Measurements from ENCODE around the gene PLOD1.

Gene PLOD1

DNA sequence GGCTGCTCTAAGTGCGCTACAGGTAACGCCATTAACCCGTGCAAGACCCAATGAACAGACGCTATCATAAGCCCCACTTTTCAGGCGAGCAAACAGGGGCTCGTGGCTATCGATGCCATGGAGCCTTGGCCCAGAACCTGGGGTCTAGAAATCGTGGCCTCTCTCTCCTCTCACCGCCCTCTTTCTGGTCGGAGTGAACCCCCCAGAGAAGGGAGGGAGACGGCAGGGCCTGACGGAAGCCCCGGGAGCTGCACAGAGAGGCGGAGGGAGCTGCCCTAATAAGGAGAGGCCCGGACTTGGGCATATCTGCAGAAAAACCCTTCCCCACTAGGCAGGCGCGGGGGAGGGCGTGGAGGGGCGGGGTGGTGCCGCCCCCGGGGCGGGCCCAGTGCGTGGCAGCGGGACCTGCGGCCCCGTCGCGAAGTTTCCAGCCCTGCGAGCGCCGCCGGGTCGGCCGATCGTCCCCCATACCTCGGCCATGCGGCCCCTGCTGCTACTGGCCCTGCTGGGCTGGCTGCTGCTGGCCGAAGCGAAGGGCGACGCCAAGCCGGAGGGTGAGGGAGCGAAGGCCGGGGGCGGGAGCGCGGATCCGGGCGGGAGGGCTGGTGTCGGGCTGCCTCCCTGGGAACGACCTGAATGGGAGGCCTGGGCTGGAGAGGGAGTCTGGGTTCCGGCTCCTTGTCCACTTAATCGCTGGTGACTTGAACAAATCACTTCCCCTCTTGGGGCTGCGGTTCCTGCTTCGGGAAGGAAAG, at the start of gene PLOD1:
PLOD1 (plus strand) TSS at position 416 of the 755 bp plus-strand sequence; CDS start at position 479, 63 bp downstream.
- peak; percentile 97 for ATAC-seq
- TF ChIP-seq, protein P1, sequence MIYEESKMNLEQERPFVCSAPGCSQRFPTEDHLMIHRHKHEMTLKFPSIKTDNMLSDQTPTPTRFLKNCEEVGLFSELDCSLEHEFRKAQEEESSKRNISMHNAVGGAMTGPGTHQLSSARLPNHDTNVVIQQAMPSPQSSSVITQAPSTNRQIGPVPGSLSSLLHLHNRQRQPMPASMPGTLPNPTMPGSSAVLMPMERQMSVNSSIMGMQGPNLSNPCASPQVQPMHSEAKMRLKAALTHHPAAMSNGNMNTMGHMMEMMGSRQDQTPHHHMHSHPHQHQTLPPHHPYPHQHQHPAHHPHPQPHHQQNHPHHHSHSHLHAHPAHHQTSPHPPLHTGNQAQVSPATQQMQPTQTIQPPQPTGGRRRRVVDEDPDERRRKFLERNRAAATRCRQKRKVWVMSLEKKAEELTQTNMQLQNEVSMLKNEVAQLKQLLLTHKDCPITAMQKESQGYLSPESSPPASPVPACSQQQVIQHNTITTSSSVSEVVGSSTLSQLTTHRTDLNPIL (CRISPR knock-in tag; IDR thresholded peaks at IDR 0.05; ENCODE audit: low read depth): no peak
- TF ChIP-seq OSR1 (CRISPR knock-in tag; IDR thresholded peaks at IDR 0.05) (no peak), BACH2 (CRISPR knock-in tag; IDR thresholded peaks at IDR 0.05; ENCODE audit: borderline replicate concordance) (no peak), TOX (CRISPR knock-in tag; IDR thresholded peaks at IDR 0.05; ENCODE audit: borderline replicate concordance) (no peak), ARNTL (CRISPR knock-in tag; IDR thresholded peaks at IDR 0.05; ENCODE audit: borderline replicate concordance, low read depth) (no peak), ZFP30 (CRISPR knock-in tag; IDR thresholded peaks at IDR 0.05) (no peak), ISL1 (CRISPR knock-in tag; IDR thresholded peaks at IDR 0.05) (no peak), CSDC2 (CRISPR knock-in tag; IDR thresholded peaks at IDR 0.05) (no peak), PPARA (CRISPR knock-in tag; IDR thresholded peaks at IDR 0.05; ENCODE audit: borderline replicate concordance) (no peak), RARB (CRISPR knock-in tag; IDR thresholded peaks at IDR 0.05) (no peak), ESRRG (CRISPR knock-in tag; IDR thresholded peaks at IDR 0.05) (no peak), ZC3H10 (CRISPR knock-in tag; IDR thresholded peaks at IDR 0.05) (no peak), SNAI2 (CRISPR knock-in tag; IDR thresholded peaks at IDR 0.05) (no peak)
- TF ChIP-seq, protein P2, sequence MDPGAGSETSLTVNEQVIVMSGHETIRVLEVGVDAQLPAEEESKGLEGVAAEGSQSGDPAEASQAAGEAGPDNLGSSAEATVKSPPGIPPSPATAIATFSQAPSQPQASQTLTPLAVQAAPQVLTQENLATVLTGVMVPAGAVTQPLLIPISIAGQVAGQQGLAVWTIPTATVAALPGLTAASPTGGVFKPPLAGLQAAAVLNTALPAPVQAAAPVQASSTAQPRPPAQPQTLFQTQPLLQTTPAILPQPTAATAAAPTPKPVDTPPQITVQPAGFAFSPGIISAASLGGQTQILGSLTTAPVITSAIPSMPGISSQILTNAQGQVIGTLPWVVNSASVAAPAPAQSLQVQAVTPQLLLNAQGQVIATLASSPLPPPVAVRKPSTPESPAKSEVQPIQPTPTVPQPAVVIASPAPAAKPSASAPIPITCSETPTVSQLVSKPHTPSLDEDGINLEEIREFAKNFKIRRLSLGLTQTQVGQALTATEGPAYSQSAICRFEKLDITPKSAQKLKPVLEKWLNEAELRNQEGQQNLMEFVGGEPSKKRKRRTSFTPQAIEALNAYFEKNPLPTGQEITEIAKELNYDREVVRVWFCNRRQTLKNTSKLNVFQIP (CRISPR knock-in tag; IDR thresholded peaks at IDR 0.05; ENCODE audit: borderline replicate concordance, low read depth): no peak
- TF ChIP-seq, protein P3, sequence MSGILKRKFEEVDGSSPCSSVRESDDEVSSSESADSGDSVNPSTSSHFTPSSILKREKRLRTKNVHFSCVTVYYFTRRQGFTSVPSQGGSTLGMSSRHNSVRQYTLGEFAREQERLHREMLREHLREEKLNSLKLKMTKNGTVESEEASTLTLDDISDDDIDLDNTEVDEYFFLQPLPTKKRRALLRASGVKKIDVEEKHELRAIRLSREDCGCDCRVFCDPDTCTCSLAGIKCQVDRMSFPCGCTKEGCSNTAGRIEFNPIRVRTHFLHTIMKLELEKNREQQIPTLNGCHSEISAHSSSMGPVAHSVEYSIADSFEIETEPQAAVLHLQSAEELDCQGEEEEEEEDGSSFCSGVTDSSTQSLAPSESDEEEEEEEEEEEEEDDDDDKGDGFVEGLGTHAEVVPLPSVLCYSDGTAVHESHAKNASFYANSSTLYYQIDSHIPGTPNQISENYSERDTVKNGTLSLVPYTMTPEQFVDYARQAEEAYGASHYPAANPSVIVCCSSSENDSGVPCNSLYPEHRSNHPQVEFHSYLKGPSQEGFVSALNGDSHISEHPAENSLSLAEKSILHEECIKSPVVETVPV (CRISPR knock-in tag; IDR thresholded peaks at IDR 0.05): no peak

DNA sequence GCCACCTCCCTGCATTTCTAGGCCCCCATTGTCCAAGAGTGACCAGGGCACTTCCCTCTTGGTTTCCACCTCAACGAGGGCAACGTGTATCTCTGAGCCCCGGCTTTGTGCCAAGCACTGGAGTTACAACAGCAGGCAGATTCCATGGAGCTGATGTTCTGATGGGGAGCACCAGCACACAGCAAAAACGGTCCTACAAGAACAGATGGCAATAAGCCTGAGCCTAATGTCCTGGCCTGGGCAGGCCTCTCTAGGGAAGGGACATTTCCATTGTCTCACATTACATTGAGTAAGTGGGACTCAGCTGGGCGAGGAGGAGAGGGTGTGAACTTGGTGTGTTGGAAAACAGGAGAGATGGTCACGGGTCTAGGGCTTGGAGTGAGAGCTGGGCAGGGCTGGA, 48.6 kb upstream of the PLOD1 start:
- ATAC-seq: no peak
- TF ChIP-seq, protein P1 (CRISPR knock-in tag; IDR thresholded peaks at IDR 0.05; ENCODE audit: low read depth): no peak
- no peak for TF ChIP-seq ISL1 (CRISPR knock-in tag; IDR thresholded peaks at IDR 0.05)

DNA sequence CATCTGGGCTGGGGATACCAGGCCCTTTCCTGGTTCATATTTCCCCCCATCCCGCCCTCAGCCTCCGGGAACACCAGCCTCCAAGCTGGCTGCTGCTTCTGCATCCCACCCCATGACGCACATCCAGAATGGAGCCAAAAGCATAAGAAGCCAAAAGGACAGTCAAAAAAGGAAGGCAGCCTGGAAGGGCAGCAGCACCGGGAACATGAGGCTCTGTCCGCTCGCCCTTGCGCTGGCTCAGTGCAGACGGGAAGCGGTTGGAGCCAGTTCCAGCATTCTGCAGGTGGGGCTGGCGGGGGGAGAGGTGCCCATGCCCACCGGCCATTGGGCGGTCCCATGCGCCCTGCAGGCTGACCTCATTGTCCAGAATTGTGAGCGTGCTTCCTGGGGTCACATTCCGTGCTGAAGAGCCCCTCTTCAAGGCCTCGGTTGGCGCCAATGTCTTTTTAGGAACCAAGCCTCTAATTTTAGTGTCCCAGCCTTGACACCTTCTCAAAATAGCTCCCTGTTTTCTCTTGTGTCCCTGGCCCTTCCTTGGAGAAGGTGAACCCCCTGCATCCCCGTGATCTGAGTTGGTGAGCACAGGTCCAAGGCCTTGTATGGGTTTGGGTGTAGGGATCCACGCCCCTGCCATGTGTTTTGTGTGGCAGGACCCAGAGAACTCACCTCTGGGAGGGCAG, 47.4 kb upstream of the PLOD1 start:
- ATAC-seq: no peak
- TF ChIP-seq, protein P4, sequence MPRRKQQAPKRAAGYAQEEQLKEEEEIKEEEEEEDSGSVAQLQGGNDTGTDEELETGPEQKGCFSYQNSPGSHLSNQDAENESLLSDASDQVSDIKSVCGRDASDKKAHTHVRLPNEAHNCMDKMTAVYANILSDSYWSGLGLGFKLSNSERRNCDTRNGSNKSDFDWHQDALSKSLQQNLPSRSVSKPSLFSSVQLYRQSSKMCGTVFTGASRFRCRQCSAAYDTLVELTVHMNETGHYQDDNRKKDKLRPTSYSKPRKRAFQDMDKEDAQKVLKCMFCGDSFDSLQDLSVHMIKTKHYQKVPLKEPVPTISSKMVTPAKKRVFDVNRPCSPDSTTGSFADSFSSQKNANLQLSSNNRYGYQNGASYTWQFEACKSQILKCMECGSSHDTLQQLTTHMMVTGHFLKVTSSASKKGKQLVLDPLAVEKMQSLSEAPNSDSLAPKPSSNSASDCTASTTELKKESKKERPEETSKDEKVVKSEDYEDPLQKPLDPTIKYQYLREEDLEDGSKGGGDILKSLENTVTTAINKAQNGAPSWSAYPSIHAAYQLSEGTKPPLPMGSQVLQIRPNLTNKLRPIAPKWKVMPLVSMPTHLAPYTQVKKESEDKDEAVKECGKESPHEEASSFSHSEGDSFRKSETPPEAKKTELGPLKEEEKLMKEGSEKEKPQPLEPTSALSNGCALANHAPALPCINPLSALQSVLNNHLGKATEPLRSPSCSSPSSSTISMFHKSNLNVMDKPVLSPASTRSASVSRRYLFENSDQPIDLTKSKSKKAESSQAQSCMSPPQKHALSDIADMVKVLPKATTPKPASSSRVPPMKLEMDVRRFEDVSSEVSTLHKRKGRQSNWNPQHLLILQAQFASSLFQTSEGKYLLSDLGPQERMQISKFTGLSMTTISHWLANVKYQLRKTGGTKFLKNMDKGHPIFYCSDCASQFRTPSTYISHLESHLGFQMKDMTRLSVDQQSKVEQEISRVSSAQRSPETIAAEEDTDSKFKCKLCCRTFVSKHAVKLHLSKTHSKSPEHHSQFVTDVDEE (CRISPR knock-in tag; IDR thresholded peaks at IDR 0.05): no peak
- TF ChIP-seq, protein P3 (CRISPR knock-in tag; IDR thresholded peaks at IDR 0.05): no peak
- TF ChIP-seq ZFP3 (CRISPR knock-in tag; IDR thresholded peaks at IDR 0.05): no peak

Measured in SK-N-SH treated with all-trans-retinoic acid at 6 μM for 48 hours (cell line).